Kidney tubule cell (primary cell): ENCODE results near the gene PRKCE.
"Not testable (repeated sequence)": the region's sequence is repeated elsewhere in the genome, so short reads cannot be mapped to it uniquely, and the experiment has no call there.

Source experiments
- DNase-seq: peaks from one replicate; pipeline ENCODE4 v3.0.0-alpha.2; 2018; ENCODE audit warnings: low spot score

The PRKCE gene

GRCh38 chr2:45909677-45910191 lies 258.3 kb downstream of the PRKCE start:
- DNase-seq: peak; percentile 93

GRCh38 chr2:45910473-45911060 lies 259.1 kb downstream of the PRKCE start:
- peak; percentile 31 for DNase-seq

- no peak for DNase-seq
Measured at GRCh38 chr2:45911538-45911937, 260.1 kb downstream of the PRKCE start.

- no peak for DNase-seq
Measured at GRCh38 chr2:45912109-45912508, 260.6 kb downstream of the PRKCE start.

- DNase-seq: no peak
Measured at GRCh38 chr2:45913539-45913938, 262.1 kb downstream of the PRKCE start.

- DNase-seq: no peak
Measured at GRCh38 chr2:45915523-45915922, 264.0 kb downstream of the PRKCE start.

GRCh38 chr2:45917561-45918176 lies 266.2 kb downstream of the PRKCE start:
- not testable (repeated sequence) for DNase-seq

GRCh38 chr2:45918463-45919159 lies 267.1 kb downstream of the PRKCE start:
- DNase-seq: no peak

- DNase-seq: no peak
Measured at GRCh38 chr2:45919160-45919650, 267.7 kb downstream of the PRKCE start.

GRCh38 chr2:45919711-45920111 lies 268.2 kb downstream of the PRKCE start:
- no peak for DNase-seq

- DNase-seq: no peak
Measured at GRCh38 chr2:45921921-45922320, 270.4 kb downstream of the PRKCE start.

GRCh38 chr2:45922577-45922988 lies 271.1 kb downstream of the PRKCE start:
- DNase-seq: no peak

- DNase-seq: peak; percentile 62
Measured at GRCh38 chr2:45923701-45924100, 272.2 kb downstream of the PRKCE start.

GRCh38 chr2:45925026-45925425 lies 273.6 kb downstream of the PRKCE start:
- DNase-seq: no peak

GRCh38 chr2:45925636-45926366 lies 274.3 kb downstream of the PRKCE start:
- no peak for DNase-seq

GRCh38 chr2:45928946-45929345 lies 277.5 kb downstream of the PRKCE start:
- no peak for DNase-seq

- no peak for DNase-seq
Measured at GRCh38 chr2:45929674-45930395, 278.4 kb downstream of the PRKCE start.

- DNase-seq: peak; percentile 86
Measured at GRCh38 chr2:45930396-45930792, 278.9 kb downstream of the PRKCE start.

GRCh38 chr2:45932278-45932975 lies 281.0 kb downstream of the PRKCE start:
- DNase-seq: peak; percentile 22

- peak; percentile 99 for DNase-seq
Measured at GRCh38 chr2:45935791-45936622, 284.5 kb downstream of the PRKCE start.
